Caco-2 (cell line): Measurements from ENCODE around the gene MAML2. TPM values are rescaled to one million over a fixed set of nuclear protein-coding genes. Genes with fewer than 3 reads are reported as not detected.

Experiments
- BruUV-seq: library from RNA; stranded (reverse); fragments of 400-500 nt; replicated peaks from 2 replicates; lab custom pipeline; 2021; lab: Mats Ljungman, UMichigan
- CTCF ChIA-PET: fragments of 300-600 bp; sonication (Branson Sonifier 250); formaldehyde crosslinking; loops from one replicate; lab custom pipeline; 2022; ENCODE audit warnings: antibody characterized with exemption; lab: Charles Lee
- POLR2A ChIA-PET: fragments of 300-600 bp; sonication (Branson Sonifier 250); formaldehyde crosslinking; loops from one replicate; lab custom pipeline; 2022; ENCODE audit warnings: antibody characterized with exemption; lab: Charles Lee
- DNase-seq, 2 experiments: peaks; one replicate each; pipeline versions ENCODE4 v3.0.0 to v3.0.0-alpha.2; 2020 to 2022
- H3K27me3 ChIP-seq: replicated peaks from 2 replicates; pipeline ENCODE4 v1.6.0; 2011; ENCODE audit warnings: low read length; ENCODE audit not compliant: control insufficient read depth, insufficient read depth
- H3K36me3 ChIP-seq: 2 replicates; pipeline ENCODE4 v1.5.1; 2011; ENCODE audit warnings: low read length; ENCODE audit not compliant: control insufficient read depth, insufficient read depth
- H3K4me1 ChIP-seq: fragments of 250-450 bp; sonication (Bioruptor Pico); 2 replicates; pipeline ENCODE4 v1.5.1; 2020; ENCODE audit warnings: mild to moderate bottlenecking
- H3K4me3 ChIP-seq: 2 replicates; pipeline ENCODE4 v1.5.1; 2011; ENCODE audit warnings: low read depth, mild to moderate bottlenecking, control low read depth, low read length
- H3K9me3 ChIP-seq: fragments of 250-450 bp; sonication (Bioruptor Pico); 2 replicates; pipeline ENCODE4 v1.5.1; 2020; ENCODE audit warnings: mild to moderate bottlenecking, moderate library complexity
- H3K27ac Mint-ChIP-seq: one replicate; pipeline ENCODE4 v1.8.0; 2022; ENCODE audit warnings: mixed read lengths; ENCODE audit not compliant: unreplicated experiment
- H3K27me3 Mint-ChIP-seq: one replicate; pipeline ENCODE4 v1.8.0; 2022; ENCODE audit warnings: mixed read lengths; ENCODE audit not compliant: insufficient read depth, unreplicated experiment
- H3K36me3 Mint-ChIP-seq: one replicate; pipeline ENCODE4 v1.8.0; 2022; ENCODE audit warnings: mild to moderate bottlenecking, mixed read lengths; ENCODE audit not compliant: insufficient read depth, unreplicated experiment
- H3K4me1 Mint-ChIP-seq: one replicate; pipeline ENCODE4 v1.8.0; 2022; ENCODE audit warnings: low read depth, mixed read lengths; ENCODE audit not compliant: unreplicated experiment
- H3K4me3 Mint-ChIP-seq: one replicate; pipeline ENCODE4 v1.8.0; 2022; ENCODE audit warnings: mild to moderate bottlenecking, moderate library complexity, mixed read lengths; ENCODE audit not compliant: unreplicated experiment
- H3K9me3 Mint-ChIP-seq: one replicate; pipeline ENCODE4 v1.8.0; 2022; ENCODE audit warnings: mixed read lengths; ENCODE audit not compliant: unreplicated experiment
- intact Hi-C: fragments of 100-400 bp; cut with micrococcal nuclease; formaldehyde crosslinking; loops from one replicate; pipeline ENCODE4 v1.10.0; 2022; ENCODE audit not compliant: unreplicated experiment
- total RNA-seq: library from RNA; stranded (reverse); gene quantifications from 2 replicates; pipeline ENCODE4 v1.2.3, GENCODE V29; 2022
- TF ChIP-seq, protein P1 (sequence below), 2 experiments: fragments of 200-600 bp in 1 of 2; IDR thresholded peaks; 1 replicate in 1 of 2; 2 replicates in 1 of 2; pipeline versions ENCODE4 v1.5.1 to v1.8.0; 2011 to 2022; ENCODE audit warnings: antibody characterized with exemption in 1 of 2, control low read depth in 1 of 2, inconsistent platforms in 1 of 2, low read depth in 1 of 2, low read length in 1 of 2, mild to moderate bottlenecking in 1 of 2, moderate library complexity in 1 of 2; ENCODE audit not compliant: insufficient read depth in 1 of 2, severe bottlenecking in 1 of 2, unreplicated experiment in 1 of 2

Gene MAML2
- total RNA-seq, 1 experiment from 2014 or later, result 11.5 TPM

- Histone ChIP-seq H3K4me3 (no peak overlapping the region), H3K27me3 (no peaks in the 10 kb centered on the region), H3K4me1 (peaks cover 30% of the 10 kb centered on the region), H3K36me3 (no peaks in the 10 kb centered on the region), H3K9me3 (no peaks in the 10 kb centered on the region)
- H3K9me3 Mint-ChIP-seq, result no peaks in the 10 kb centered on the region
- ChIA-PET CTCF (interaction anchor here (0.5 kb wide), 1 partner anchor 61 kb away, joined by 3 read pairs; no protein-coding TSS in a partner anchor), POLR2A (no interaction called here)
- no TSS peak for BruUV-seq
- no peak overlapping the region for H3K4me3 Mint-ChIP-seq
- TF ChIP-seq, protein P1, sequence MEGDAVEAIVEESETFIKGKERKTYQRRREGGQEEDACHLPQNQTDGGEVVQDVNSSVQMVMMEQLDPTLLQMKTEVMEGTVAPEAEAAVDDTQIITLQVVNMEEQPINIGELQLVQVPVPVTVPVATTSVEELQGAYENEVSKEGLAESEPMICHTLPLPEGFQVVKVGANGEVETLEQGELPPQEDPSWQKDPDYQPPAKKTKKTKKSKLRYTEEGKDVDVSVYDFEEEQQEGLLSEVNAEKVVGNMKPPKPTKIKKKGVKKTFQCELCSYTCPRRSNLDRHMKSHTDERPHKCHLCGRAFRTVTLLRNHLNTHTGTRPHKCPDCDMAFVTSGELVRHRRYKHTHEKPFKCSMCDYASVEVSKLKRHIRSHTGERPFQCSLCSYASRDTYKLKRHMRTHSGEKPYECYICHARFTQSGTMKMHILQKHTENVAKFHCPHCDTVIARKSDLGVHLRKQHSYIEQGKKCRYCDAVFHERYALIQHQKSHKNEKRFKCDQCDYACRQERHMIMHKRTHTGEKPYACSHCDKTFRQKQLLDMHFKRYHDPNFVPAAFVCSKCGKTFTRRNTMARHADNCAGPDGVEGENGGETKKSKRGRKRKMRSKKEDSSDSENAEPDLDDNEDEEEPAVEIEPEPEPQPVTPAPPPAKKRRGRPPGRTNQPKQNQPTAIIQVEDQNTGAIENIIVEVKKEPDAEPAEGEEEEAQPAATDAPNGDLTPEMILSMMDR (IDR thresholded peaks at IDR 0.05; ENCODE audit: insufficient read depth in 1 of 2, low read depth in 1 of 2, low read length in 1 of 2, severe bottlenecking in 1 of 2, unreplicated experiment in 1 of 2), result no peak
- intact Hi-C loops, result no loop called here
- H3K36me3 Mint-ChIP-seq, result no peaks in the 10 kb centered on the region
- H3K27ac Mint-ChIP-seq, result no peak overlapping the region
- H3K27me3 Mint-ChIP-seq, result no peaks in the 10 kb centered on the region
- no peak for DNase-seq
- H3K4me1 Mint-ChIP-seq, result peaks cover 31% of the 10 kb centered on the region
Observed at GRCh38 chr11:96197103-96197502, 145.9 kb downstream of the MAML2 start.

- Mint-ChIP-seq H3K9me3 (no peaks in the 10 kb centered on the region), H3K27me3 (no peaks in the 10 kb centered on the region), H3K4me1 (peaks cover 29% of the 10 kb centered on the region), H3K27ac (no peak overlapping the region), H3K4me3 (no peak overlapping the region), H3K36me3 (no peaks in the 10 kb centered on the region)
- POLR2A ChIA-PET, result no interaction called here
- intact Hi-C loops, result no loop called here
- Histone ChIP-seq H3K4me1 (peaks cover 29% of the 10 kb centered on the region), H3K4me3 (no peak overlapping the region), H3K27me3 (no peaks in the 10 kb centered on the region), H3K9me3 (no peaks in the 10 kb centered on the region), H3K36me3 (no peaks in the 10 kb centered on the region)
- no TSS peak for BruUV-seq
- DNase-seq, result no peak
- CTCF ChIA-PET, result interaction anchor here (0.5 kb wide), 1 partner anchor 60 kb away, joined by 3 read pairs; no protein-coding TSS in a partner anchor
- TF ChIP-seq, protein P1 (IDR thresholded peaks at IDR 0.05; ENCODE audit: insufficient read depth in 1 of 2, low read depth in 1 of 2, low read length in 1 of 2, severe bottlenecking in 1 of 2, unreplicated experiment in 1 of 2), result no peak
Observed at GRCh38 chr11:96196181-96196662, 146.8 kb downstream of the MAML2 start.

DNA sequence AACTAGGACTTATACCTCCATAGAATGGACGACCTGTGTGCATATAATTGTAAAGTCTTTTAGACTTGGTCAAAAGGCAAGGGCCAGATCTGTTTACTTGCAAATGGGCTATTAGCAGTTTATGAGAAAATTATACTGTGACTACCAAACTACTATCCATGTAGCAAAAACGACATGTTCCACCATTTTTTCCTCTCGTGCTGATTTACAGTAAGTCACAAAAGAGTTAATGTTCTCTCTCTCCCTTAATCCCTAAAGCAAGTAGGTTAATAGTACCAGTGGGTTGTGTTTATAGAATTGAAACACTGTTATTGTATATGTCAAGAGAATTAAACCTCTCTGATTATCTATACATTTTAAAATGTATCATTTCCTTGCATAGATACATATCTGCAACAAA is 147.3 kb downstream of the MAML2 start:
- no peak for DNase-seq
- Histone ChIP-seq H3K36me3 (no peaks in the 10 kb centered on the region), H3K9me3 (no peaks in the 10 kb centered on the region), H3K4me3 (no peak overlapping the region), H3K27me3 (no peaks in the 10 kb centered on the region), H3K4me1 (peaks cover 23% of the 10 kb centered on the region)
- intact Hi-C loops, result no loop called here
- Mint-ChIP-seq H3K4me3 (no peak overlapping the region), H3K27ac (no peak overlapping the region), H3K36me3 (no peaks in the 10 kb centered on the region), H3K4me1 (peaks cover 24% of the 10 kb centered on the region), H3K9me3 (no peaks in the 10 kb centered on the region), H3K27me3 (no peaks in the 10 kb centered on the region)
- BruUV-seq, result no TSS peak
- ChIA-PET POLR2A (no interaction called here), CTCF (no interaction called here)
- TF ChIP-seq, protein P1 (IDR thresholded peaks at IDR 0.05; ENCODE audit: insufficient read depth in 1 of 2, low read depth in 1 of 2, low read length in 1 of 2, severe bottlenecking in 1 of 2, unreplicated experiment in 1 of 2), result no peak
